SK-N-SH (cell line): Measurements from ENCODE around the gene BHLHA9. TPM values are rescaled to one million over a fixed set of nuclear protein-coding genes. Genes with fewer than 3 reads are reported as not detected.
"Not testable (repeated sequence)": the region's sequence is repeated elsewhere in the genome, so short reads cannot be mapped to it uniquely, and the experiment has no call there.

ENCODE experiments used
- CTCF ChIA-PET: fragments of 300-600, 350-600 bp; formaldehyde crosslinking; extraction: SDS; loops from one replicate; lab custom pipeline; 2021; lab: Yijun Ruan, JAX
- POLR2A ChIA-PET: fragments of 350-600 bp; sonication (Branson Sonifier 250); formaldehyde crosslinking; extraction: SDS; loops from one replicate; lab custom pipeline; 2020; ENCODE audit warnings: antibody characterized with exemption, inconsistent platforms; lab: Yijun Ruan, JAX
- DNase-seq: peaks from one replicate; pipeline ENCODE4 v3.0.0; 2012
- H2AFZ ChIP-seq: fragments of 200-600 bp; sonication (generic); 2 replicates; pipeline ENCODE4 v1.8.1; 2016; ENCODE audit warnings: antibody characterized with exemption, mild to moderate bottlenecking, low read depth
- H3F3A ChIP-seq: fragments of 200-600 bp; sonication (generic); replicated peaks from 2 replicates; pipeline ENCODE3; 2016; ENCODE audit warnings: antibody characterized with exemption, mild to moderate bottlenecking; ENCODE audit not compliant: insufficient read depth
- H3K27ac ChIP-seq, 2 experiments: fragments of 200-500 bp in 1 of 2; fragments of 200-600 bp in 1 of 2; sonication (Bioruptor generic) in 1 of 2; sonication (generic), shearing (Covaris generic) in 1 of 2; 2 replicates each; pipeline versions ENCODE4 v1.5.1 to v1.6.1; 2014 to 2016; ENCODE audit warnings: low read depth in 2 of 2, inconsistent platforms in 1 of 2, low read length in 1 of 2, mild to moderate bottlenecking in 1 of 2, mixed read lengths in 1 of 2
- H3K27me3 ChIP-seq: fragments of 200-600 bp; sonication (generic), shearing (Covaris generic); 2 replicates; pipeline ENCODE4 v1.6.1; 2016; ENCODE audit warnings: mixed run types; ENCODE audit not compliant: insufficient read depth
- H3K36me3 ChIP-seq, 2 experiments: fragments of 200-500 bp in 1 of 2; fragments of 200-600 bp in 1 of 2; sonication (Bioruptor generic) in 1 of 2; sonication (generic) in 1 of 2; replicated peaks in 1 of 2; 2 replicates each; pipeline versions ENCODE3 to v1.5.1; 2014 to 2016; ENCODE audit warnings: low read length in 1 of 2, mild to moderate bottlenecking in 1 of 2; ENCODE audit not compliant: insufficient read depth in 2 of 2, control insufficient read depth in 1 of 2
- H3K4me1 ChIP-seq, 2 experiments: fragments of 200-500 bp in 1 of 2; fragments of 200-600 bp in 1 of 2; sonication (Bioruptor generic) in 1 of 2; sonication (generic), shearing (Covaris generic) in 1 of 2; 2 replicates each; pipeline versions ENCODE4 v1.5.1 to v1.6.1; 2014 to 2016; ENCODE audit warnings: low read depth in 1 of 2, low read length in 1 of 2, mixed run types in 1 of 2; ENCODE audit not compliant: insufficient read depth in 2 of 2, control insufficient read depth in 1 of 2
- H3K4me2 ChIP-seq: fragments of 200-600 bp; sonication (generic), shearing (Covaris generic); 2 replicates; pipeline ENCODE4 v1.6.1; 2017; ENCODE audit warnings: mixed run types
- H3K4me3 ChIP-seq, 2 experiments: fragments of 200-500 bp in 1 of 2; fragments of 200-600 bp in 1 of 2; sonication (Bioruptor generic) in 1 of 2; sonication (generic), shearing (Covaris generic) in 1 of 2; 2 replicates each; pipeline versions ENCODE4 v1.5.1 to v1.8.1; 2014 to 2016; ENCODE audit warnings: low read depth in 2 of 2, inconsistent platforms in 1 of 2, low read length in 1 of 2, mild to moderate bottlenecking in 1 of 2, mixed read lengths in 1 of 2, moderate library complexity in 1 of 2
- H3K79me2 ChIP-seq: fragments of 200-600 bp; sonication (generic); 2 replicates; pipeline ENCODE4 v1.8.1; 2017; ENCODE audit warnings: mild to moderate bottlenecking; ENCODE audit not compliant: insufficient read depth
- H3K9ac ChIP-seq: fragments of 200-600 bp; sonication (generic); 2 replicates; pipeline ENCODE4 v1.6.1; 2017; ENCODE audit warnings: mixed run types
- H3K9me2 ChIP-seq: fragments of 200-600 bp; sonication (generic); 2 replicates; pipeline ENCODE4 v1.6.1; 2017; ENCODE audit warnings: mixed run types
- H3K9me3 ChIP-seq: fragments of 200-600 bp; sonication (generic); 2 replicates; pipeline ENCODE4 v1.6.1; 2017; ENCODE audit warnings: mixed run types, mild to moderate bottlenecking, moderate library complexity
- H4K20me1 ChIP-seq: fragments of 200-600 bp; sonication (generic); 2 replicates; pipeline ENCODE4 v1.6.1; 2017; ENCODE audit warnings: mild to moderate bottlenecking, mixed run types; ENCODE audit not compliant: insufficient read depth
- CTCF ChIP-seq: fragments of 200-600 bp; sonication (generic); IDR thresholded peaks from 2 replicates; pipeline ENCODE4 v1.6.1; 2017; ENCODE audit warnings: antibody characterized with exemption, mild to moderate bottlenecking, moderate library complexity
- EZH2phosphoT487 ChIP-seq: fragments of 200-600 bp; sonication (generic); IDR thresholded peaks from 2 replicates; pipeline ENCODE4 v1.6.1; 2017; ENCODE audit warnings: low read depth, mixed run types, mild to moderate bottlenecking, antibody characterized with exemption, moderate library complexity, borderline replicate concordance
- FOSL2 ChIP-seq: IDR thresholded peaks from 2 replicates; pipeline ENCODE4 v1.4.0; 2012; ENCODE audit warnings: low read depth, mild to moderate bottlenecking, moderate library complexity, borderline replicate concordance
- FOXJ3 ChIP-seq: sonication (generic); formaldehyde crosslinking; IDR thresholded peaks from 2 replicates; pipeline ENCODE4 v1.5.1; 2020; ENCODE audit warnings: mild to moderate bottlenecking, missing genetic modification reagents
- FOXM1 ChIP-seq: IDR thresholded peaks from 2 replicates; pipeline ENCODE4 v1.4.0; 2012; ENCODE audit warnings: low read depth, mild to moderate bottlenecking
- MEF2A ChIP-seq: IDR thresholded peaks from 2 replicates; pipeline ENCODE4 v1.4.0; 2012; ENCODE audit warnings: low read depth, borderline replicate concordance
- MXI1 ChIP-seq: IDR thresholded peaks from 2 replicates; pipeline ENCODE4 v1.6.1; 2012; ENCODE audit warnings: mild to moderate bottlenecking, low read depth, low read length, improper control_type of control experiment
- NRF1 ChIP-seq: IDR thresholded peaks from 2 replicates; pipeline ENCODE4 v1.6.1; 2012; ENCODE audit warnings: low read depth, mild to moderate bottlenecking, low read length
- RAD21 ChIP-seq: IDR thresholded peaks from 2 replicates; pipeline ENCODE4 v1.6.1; 2012; ENCODE audit warnings: mild to moderate bottlenecking, low read length
- RXRA ChIP-seq: IDR thresholded peaks from 2 replicates; pipeline ENCODE4 v1.4.0; 2012; ENCODE audit warnings: low read depth, mild to moderate bottlenecking, borderline replicate concordance
- SIN3A ChIP-seq: IDR thresholded peaks from 2 replicates; pipeline ENCODE4 v1.6.1; 2012; ENCODE audit warnings: low read depth, mild to moderate bottlenecking, low read length, moderate library complexity, borderline replicate concordance
- TAF1 ChIP-seq: IDR thresholded peaks from 2 replicates; pipeline ENCODE4 v1.6.1; 2012; ENCODE audit warnings: low read depth, mild to moderate bottlenecking, low read length, moderate library complexity, borderline replicate concordance
- TCF12 ChIP-seq: IDR thresholded peaks from 2 replicates; pipeline ENCODE4 v1.4.0; 2012
- USF1 ChIP-seq: IDR thresholded peaks from 2 replicates; pipeline ENCODE4 v1.4.0; 2012; ENCODE audit warnings: low read depth, borderline replicate concordance
- YY1 ChIP-seq: IDR thresholded peaks from 2 replicates; pipeline ENCODE4 v1.4.0; 2012; ENCODE audit warnings: low read depth, mild to moderate bottlenecking
- ZBTB33 ChIP-seq: IDR thresholded peaks from 2 replicates; pipeline ENCODE4 v1.4.0; 2012; ENCODE audit warnings: low read depth, borderline replicate concordance
- WGBS: methylation state at CpG from one replicate; pipeline ENCODE4 v1.1.6; 2017; ENCODE audit warnings: low lambda C conversion rate; 5-methylcytosine and 5-hydroxymethylcytosine counted together
- polyA plus RNA-seq, 3 experiments: library from polyadenylated mRNA; depleted of rRNA; stranded (reverse); fragments of >200 nt; gene quantifications; 2 replicates each; pipeline ENCODE4 v1.2.3, GENCODE V29; 2012
- TF ChIP-seq, protein P1 (sequence below): IDR thresholded peaks from 2 replicates; pipeline ENCODE4 v1.4.0; 2012; ENCODE audit warnings: low read depth
- TF ChIP-seq, protein P2 (sequence below): fragments of 150-350 bp; IDR thresholded peaks from 2 replicates; pipeline ENCODE4 v1.6.1; 2016; ENCODE audit warnings: mild to moderate bottlenecking, low read depth, low read length

BHLHA9 gene
- polyA plus RNA-seq, 1 of the 3 experiments (the other 2 are of a cell fraction), result not detected

- no peak for TF ChIP-seq RXRA
- TF ChIP-seq, protein P1, sequence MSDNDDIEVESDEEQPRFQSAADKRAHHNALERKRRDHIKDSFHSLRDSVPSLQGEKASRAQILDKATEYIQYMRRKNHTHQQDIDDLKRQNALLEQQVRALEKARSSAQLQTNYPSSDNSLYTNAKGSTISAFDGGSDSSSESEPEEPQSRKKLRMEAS, result no peak
These were observed 32.8 kb upstream of the BHLHA9 start (continued) for GRCh38 chr17:1237471-1237870.

DNA sequence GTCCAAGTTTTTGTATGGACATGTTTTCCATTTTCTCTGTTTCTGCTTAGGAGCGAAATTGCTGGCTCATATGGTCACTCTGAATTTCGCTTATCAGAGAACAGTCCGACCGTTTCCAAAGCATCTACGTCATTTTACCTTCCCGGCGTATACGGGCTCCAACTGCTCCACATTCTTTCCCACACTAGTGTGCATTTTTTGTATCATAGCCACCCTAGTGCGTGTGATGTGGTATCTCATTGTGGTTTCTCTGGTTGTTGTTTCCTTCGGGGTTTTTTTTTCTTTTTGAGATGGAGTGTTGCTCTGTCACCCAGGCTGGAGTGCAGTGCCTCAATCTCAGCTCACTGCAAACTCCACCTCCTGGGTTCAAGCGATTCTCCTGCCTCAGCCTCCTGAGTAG lies 31.0 kb upstream of the BHLHA9 start:
- Histone ChIP-seq H3K9ac (no peak overlapping the region), H3K4me2 (no peak overlapping the region), H3F3A (no peaks in the 10 kb centered on the region), H3K79me2 (no peaks in the 10 kb centered on the region), H3K4me3 (no peak overlapping the region), H2AFZ (no peak overlapping the region), H4K20me1 (no peaks in the 10 kb centered on the region), H3K4me1 (no peaks in the 10 kb centered on the region; a peak in 1 of 4 replicates), H3K27ac (no peak overlapping the region), H3K9me2 (no peaks in the 10 kb centered on the region), H3K9me3 (no peaks in the 10 kb centered on the region), H3K27me3 (no peaks in the 10 kb centered on the region), H3K36me3 (no peaks in the 10 kb centered on the region)
- TF ChIP-seq YY1 (no peak), CTCF (no peak), EZH2phosphoT487 (no peak), ZBTB33 (no peak), SIN3A (no peak), FOXJ3 (CRISPR knock-in tag) (no peak), USF1 (no peak), MXI1 (no peak), TAF1 (no peak), RAD21 (no peak), TCF12 (no peak), FOSL2 (no peak), NRF1 (no peak), MEF2A (no peak), FOXM1 (no peak)
- TF ChIP-seq, protein P2, sequence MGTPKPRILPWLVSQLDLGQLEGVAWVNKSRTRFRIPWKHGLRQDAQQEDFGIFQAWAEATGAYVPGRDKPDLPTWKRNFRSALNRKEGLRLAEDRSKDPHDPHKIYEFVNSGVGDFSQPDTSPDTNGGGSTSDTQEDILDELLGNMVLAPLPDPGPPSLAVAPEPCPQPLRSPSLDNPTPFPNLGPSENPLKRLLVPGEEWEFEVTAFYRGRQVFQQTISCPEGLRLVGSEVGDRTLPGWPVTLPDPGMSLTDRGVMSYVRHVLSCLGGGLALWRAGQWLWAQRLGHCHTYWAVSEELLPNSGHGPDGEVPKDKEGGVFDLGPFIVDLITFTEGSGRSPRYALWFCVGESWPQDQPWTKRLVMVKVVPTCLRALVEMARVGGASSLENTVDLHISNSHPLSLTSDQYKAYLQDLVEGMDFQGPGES, result no peak
- 75% methylated on average over 11 of the region's 11 CpGs for WGBS
- DNase-seq, result no peak
- POLR2A ChIA-PET, result no interaction called here
- CTCF ChIA-PET, result no interaction called here

DNA sequence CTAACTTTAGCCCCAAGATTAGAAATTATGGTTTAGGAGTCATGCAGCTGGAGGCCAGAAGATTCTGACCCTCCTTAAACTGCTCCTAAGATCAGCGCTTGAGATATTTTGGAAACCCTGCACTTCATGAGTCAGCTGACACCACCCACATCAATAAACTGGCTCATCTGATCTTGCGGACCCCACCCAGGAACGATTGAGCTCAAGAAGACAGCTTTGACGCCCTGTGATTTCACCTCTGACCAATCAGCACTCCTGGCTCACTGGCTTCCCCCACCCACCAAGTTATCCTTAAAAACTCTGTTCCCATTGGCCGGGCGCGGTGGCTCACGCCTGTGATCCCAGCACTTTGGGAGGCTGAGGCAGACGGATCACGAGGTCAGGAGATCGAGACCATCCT lies 29.8 kb upstream of the BHLHA9 start:
- H3K9me3 ChIP-seq, H4K20me1 ChIP-seq, H2AFZ ChIP-seq, H3K9me2 ChIP-seq, H3K9ac ChIP-seq, H3F3A ChIP-seq, H3K27ac ChIP-seq, DNase-seq, H3K4me3 ChIP-seq, POLR2A ChIA-PET, H3K4me2 ChIP-seq, H3K36me3 ChIP-seq, H3K27me3 ChIP-seq, CTCF ChIA-PET, H3K79me2 ChIP-seq, H3K4me1 ChIP-seq: not testable (repeated sequence)
- 81% methylated on average over 10 of the region's 11 CpGs for WGBS
